HG03139 (cell line): Measurements from ENCODE around the gene OR2F1.

Experiments used
- ATAC-seq: cut with Tn5 transposase; IDR thresholded peaks from one replicate; pipeline ENCODE4 v1.9.1; 2021; ENCODE audit not compliant: unreplicated experiment

Gene OR2F1

GRCh38 chr7:143953421-143953820 is 1.2 kb upstream of the OR2F1 start:
- no peak for ATAC-seq

- no peak for ATAC-seq
These were observed 509 bp upstream of the OR2F1 start for GRCh38 chr7:143954135-143954534.

- ATAC-seq, result no peak
These were observed 4.1 kb downstream of the OR2F1 start for GRCh38 chr7:143958781-143959180.

- ATAC-seq, result no peak
These were observed 6.4 kb downstream of the OR2F1 start for GRCh38 chr7:143960813-143961610.

GRCh38 chr7:143965280-143965679 is 10.6 kb downstream of the OR2F1 start:
- no peak for ATAC-seq

- no peak for ATAC-seq
These were observed 12.8 kb downstream of the OR2F1 start for GRCh38 chr7:143967398-143967797.

- ATAC-seq, result no peak
These were observed 19.3 kb downstream of the OR2F1 start for GRCh38 chr7:143973870-143974416.

- no peak for ATAC-seq
These were observed 19.8 kb downstream of the OR2F1 start for GRCh38 chr7:143974459-143974858.

GRCh38 chr7:143975617-143976016 is 21.0 kb downstream of the OR2F1 start:
- ATAC-seq, result no peak

- ATAC-seq, result no peak
These were observed 23.9 kb downstream of the OR2F1 start for GRCh38 chr7:143978585-143978984.

GRCh38 chr7:143979359-143979758 is 24.7 kb downstream of the OR2F1 start:
- no peak for ATAC-seq

GRCh38 chr7:143979998-143980397 is 25.4 kb downstream of the OR2F1 start:
- no peak for ATAC-seq

GRCh38 chr7:143980746-143981510 is 26.3 kb downstream of the OR2F1 start:
- ATAC-seq, result no peak

GRCh38 chr7:143983960-143984359 is 29.3 kb downstream of the OR2F1 start:
- ATAC-seq, result no peak

GRCh38 chr7:143987513-143987912 is 32.9 kb downstream of the OR2F1 start:
- ATAC-seq, result no peak

- ATAC-seq, result no peak
These were observed 34.5 kb downstream of the OR2F1 start for GRCh38 chr7:143988976-143989745.

- no peak for ATAC-seq
These were observed 38.0 kb downstream of the OR2F1 start for GRCh38 chr7:143992670-143993069.

- no peak for ATAC-seq
These were observed 39.3 kb downstream of the OR2F1 start for GRCh38 chr7:143993924-143994323.

GRCh38 chr7:144000020-144000419 is 45.4 kb downstream of the OR2F1 start, which contains the start of gene OR6B1:
OR6B1 (plus strand) TSS chr7:144000320; CDS start chr7:144003997, 3,677 bp downstream.
- no peak for ATAC-seq

- no peak for ATAC-seq
These were observed 46.9 kb downstream of the OR2F1 start for GRCh38 chr7:144001543-144001942.

- no peak for ATAC-seq
These were observed 50.1 kb downstream of the OR2F1 start for GRCh38 chr7:144004703-144005102.
